BE2C (cell line): ENCODE measurements around the gene RIMKLA.
A peak's percentile ranks its signal among the peaks of the same experiment; 100 is the strongest.

Experiments used
- DNase-seq: peaks from one replicate; pipeline ENCODE4 v3.0.0-alpha.2; 2020
- H3K27me3 ChIP-seq: fragments of 250-450 bp; sonication (Bioruptor Pico); 2 replicates; pipeline ENCODE4 v1.5.1; 2020; ENCODE audit warnings: mild to moderate bottlenecking
- H3K36me3 ChIP-seq: fragments of 250-450 bp; sonication (Bioruptor Pico); 2 replicates; pipeline ENCODE4 v1.5.1; 2020; ENCODE audit warnings: mild to moderate bottlenecking
- H3K4me1 ChIP-seq: fragments of 250-450 bp; sonication (Bioruptor Pico); 2 replicates; pipeline ENCODE4 v1.5.1; 2020
- H3K4me3 ChIP-seq: 2 replicates; pipeline ENCODE4 v1.5.1; 2011; ENCODE audit warnings: low read depth, low read length
- H3K9me3 ChIP-seq: fragments of 250-450 bp; sonication (Bioruptor Pico); 2 replicates; pipeline ENCODE4 v1.5.1; 2020
- CTCF ChIP-seq: IDR thresholded peaks from 2 replicates; pipeline ENCODE4 v1.5.1; 2012; ENCODE audit warnings: mild to moderate bottlenecking, low read depth, low read length

Gene RIMKLA

DNA sequence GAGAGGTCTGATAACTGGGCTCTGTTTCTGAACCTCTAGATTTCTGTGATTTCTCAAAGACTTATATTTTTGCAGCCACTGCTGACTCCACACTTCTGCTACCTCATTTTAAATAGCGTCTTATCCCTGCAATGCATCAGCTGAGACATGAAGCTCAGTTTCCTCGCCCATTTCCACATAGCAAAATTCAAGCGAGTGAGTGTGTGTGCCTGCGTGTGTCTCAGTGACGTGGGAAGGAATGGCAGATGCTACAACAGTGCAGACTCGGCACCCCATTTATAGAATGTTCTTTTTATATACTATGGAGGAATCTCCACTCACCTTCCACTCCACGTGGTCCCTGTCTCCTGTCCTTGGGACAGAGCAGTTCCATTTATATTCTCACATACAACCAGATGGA, 39.5 kb downstream of the RIMKLA start:
- H3K36me3 ChIP-seq = no peaks in the 10 kb centered on the region
- no peaks in the 10 kb centered on the region for H3K9me3 ChIP-seq
- DNase-seq = no peak
- H3K4me1 ChIP-seq = no peaks in the 10 kb centered on the region; the same call in 1 of the 2 replicates
- TF ChIP-seq CTCF = no peak
- no peaks in the 10 kb centered on the region for H3K27me3 ChIP-seq
- no peak overlapping the region for H3K4me3 ChIP-seq

- Histone ChIP-seq H3K36me3 (no peaks in the 10 kb centered on the region), H3K27me3 (no peaks in the 10 kb centered on the region), H3K4me1 (no peaks in the 10 kb centered on the region; the same call in 1 of the 2 replicates), H3K9me3 (no peaks in the 10 kb centered on the region), H3K4me3 (peak overlapping the region; percentile 39)
- peak; percentile 78 for DNase-seq
- TF ChIP-seq CTCF = no peak
These were observed 40.5 kb downstream of the RIMKLA start for GRCh38 chr1:42420911-42421585.

GRCh38 chr1:42422737-42423136, 42.1 kb downstream of the RIMKLA start:
- Histone ChIP-seq H3K9me3 (no peaks in the 10 kb centered on the region), H3K36me3 (no peaks in the 10 kb centered on the region)
- DNase-seq = no peak

DNA sequence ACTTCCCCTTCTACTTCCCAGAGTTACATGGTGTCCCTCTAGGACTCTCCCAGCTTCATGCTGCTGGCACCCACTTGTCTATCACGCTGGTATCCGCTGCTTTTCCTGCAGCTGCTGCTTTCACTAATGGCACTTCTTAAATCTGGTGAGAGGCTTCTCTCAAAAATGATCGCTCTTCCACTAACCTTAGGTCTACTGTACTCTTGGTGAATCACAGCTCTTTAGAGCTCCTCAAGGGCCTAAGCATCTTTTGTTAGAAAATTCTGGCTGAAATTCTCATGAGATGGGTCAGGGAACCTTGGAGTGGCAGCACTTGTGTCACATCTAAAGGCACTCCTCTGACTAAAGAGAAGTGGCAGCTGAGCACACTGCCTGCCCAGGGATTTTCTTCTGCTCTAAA, 43.1 kb downstream of the RIMKLA start:
- no peak overlapping the region for H3K4me3 ChIP-seq
- H3K27me3 ChIP-seq = no peaks in the 10 kb centered on the region
- no peaks in the 10 kb centered on the region; the same call in 1 of the 2 replicates for H3K4me1 ChIP-seq
- H3K9me3 ChIP-seq = no peaks in the 10 kb centered on the region
- DNase-seq = no peak
- no peaks in the 10 kb centered on the region for H3K36me3 ChIP-seq
- no peak for TF ChIP-seq CTCF

More at GRCh38 chr1:42422737-42423136, 42.1 kb downstream of the RIMKLA start:
- H3K27me3 ChIP-seq = no peaks in the 10 kb centered on the region
- no peak overlapping the region for H3K4me3 ChIP-seq
- no peaks in the 10 kb centered on the region; the same call in 1 of the 2 replicates for H3K4me1 ChIP-seq
- TF ChIP-seq CTCF = no peak

DNA sequence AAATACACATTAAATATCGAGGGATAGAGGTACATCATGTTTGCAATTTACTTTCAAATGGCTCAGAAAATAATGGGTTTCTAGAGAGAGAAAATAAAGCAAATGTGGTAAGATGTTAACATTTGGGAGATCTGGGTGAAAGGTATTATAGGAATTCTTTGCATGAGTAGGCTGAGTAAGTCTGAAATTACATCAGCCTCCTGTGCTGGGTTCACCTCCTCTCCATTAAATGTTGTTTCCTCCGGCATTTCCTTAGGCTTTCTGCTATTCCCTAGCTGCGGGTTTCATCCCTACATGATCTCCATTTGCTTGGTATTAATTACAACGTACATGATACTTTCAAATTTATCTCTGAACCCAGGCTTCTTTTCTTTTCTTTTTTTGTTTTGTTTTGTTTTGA, 43.6 kb downstream of the RIMKLA start:
- TF ChIP-seq CTCF = no peak
- no peaks in the 10 kb centered on the region for H3K9me3 ChIP-seq

DNA sequence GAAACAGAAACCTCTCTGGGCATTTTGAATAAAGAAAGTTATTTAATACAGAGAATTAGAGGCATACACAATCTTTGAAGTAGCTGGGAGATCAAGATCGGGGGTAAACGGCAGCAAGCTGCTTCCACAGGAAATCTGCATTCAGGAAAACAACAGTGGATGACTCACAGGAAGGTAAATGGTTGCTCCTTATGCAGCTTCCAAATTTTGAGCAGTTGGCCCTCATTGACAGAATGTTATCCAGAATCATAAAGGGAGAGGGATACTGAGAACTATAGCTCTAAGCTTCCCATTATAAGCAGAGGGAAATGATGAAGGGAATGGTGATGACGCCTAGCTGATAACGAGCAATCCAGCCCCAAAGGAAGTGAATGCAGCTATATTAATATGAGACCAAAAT, 46.6 kb downstream of the RIMKLA start:
- TF ChIP-seq CTCF = no peak
- H3K9me3 ChIP-seq = no peaks in the 10 kb centered on the region

More for the DNA sequence above, 43.6 kb downstream of the RIMKLA start:
- Histone ChIP-seq H3K4me3 (no peak overlapping the region), H3K27me3 (no peaks in the 10 kb centered on the region), H3K36me3 (no peaks in the 10 kb centered on the region), H3K4me1 (no peaks in the 10 kb centered on the region; the same call in 1 of the 2 replicates)
- DNase-seq = no peak

More for the DNA sequence above, 46.6 kb downstream of the RIMKLA start:
- no peaks in the 10 kb centered on the region for H3K36me3 ChIP-seq
- no peak for DNase-seq
- no peaks in the 10 kb centered on the region for H3K4me1 ChIP-seq
- no peak overlapping the region for H3K4me3 ChIP-seq
- H3K27me3 ChIP-seq = no peaks in the 10 kb centered on the region
